ENCODE data around the gene LRRC58.

DNA sequence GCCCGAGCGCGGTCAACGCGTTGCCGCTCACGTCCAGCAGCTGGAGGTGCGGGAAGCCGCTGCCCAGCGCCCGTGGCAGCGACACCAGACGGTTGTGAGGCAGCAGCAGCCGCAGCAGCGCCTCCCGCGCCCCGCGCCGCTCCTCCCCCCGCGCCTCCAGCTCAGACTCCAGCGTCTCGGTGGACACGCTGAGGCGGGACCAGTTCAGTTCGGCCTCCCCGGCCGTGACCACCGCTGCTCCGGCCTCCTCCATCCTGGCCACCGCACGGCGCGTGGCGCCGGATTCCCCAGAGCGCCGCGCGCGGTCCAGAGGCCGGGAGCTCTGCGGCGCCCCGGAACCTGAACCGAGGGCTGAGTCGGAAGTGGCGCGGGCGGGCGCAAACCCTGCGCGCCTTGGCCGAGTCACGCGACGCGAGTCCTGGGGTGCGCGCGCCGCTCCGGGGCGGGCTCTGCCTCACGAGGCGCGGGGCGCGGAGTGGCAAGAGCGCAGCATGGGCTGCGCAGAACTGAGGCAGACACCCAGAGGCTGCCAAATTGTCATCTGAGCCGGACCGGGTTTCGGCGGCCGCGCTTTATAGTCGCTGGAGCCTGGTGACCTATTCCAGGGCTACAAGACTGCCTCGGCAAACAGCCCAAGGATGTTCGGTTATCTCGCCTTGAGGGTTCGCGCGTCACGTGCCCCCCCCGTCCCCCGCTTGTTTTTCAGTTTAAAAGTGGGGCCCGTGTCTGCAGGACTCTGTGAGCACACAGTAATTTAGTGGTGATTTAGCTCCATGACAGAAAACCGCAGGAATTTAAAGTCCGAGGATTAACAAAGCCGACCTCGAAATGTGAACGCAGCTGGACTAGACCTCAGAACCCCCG is at the start of gene LRRC58:
- TF ChIP-seq, protein P1, sequence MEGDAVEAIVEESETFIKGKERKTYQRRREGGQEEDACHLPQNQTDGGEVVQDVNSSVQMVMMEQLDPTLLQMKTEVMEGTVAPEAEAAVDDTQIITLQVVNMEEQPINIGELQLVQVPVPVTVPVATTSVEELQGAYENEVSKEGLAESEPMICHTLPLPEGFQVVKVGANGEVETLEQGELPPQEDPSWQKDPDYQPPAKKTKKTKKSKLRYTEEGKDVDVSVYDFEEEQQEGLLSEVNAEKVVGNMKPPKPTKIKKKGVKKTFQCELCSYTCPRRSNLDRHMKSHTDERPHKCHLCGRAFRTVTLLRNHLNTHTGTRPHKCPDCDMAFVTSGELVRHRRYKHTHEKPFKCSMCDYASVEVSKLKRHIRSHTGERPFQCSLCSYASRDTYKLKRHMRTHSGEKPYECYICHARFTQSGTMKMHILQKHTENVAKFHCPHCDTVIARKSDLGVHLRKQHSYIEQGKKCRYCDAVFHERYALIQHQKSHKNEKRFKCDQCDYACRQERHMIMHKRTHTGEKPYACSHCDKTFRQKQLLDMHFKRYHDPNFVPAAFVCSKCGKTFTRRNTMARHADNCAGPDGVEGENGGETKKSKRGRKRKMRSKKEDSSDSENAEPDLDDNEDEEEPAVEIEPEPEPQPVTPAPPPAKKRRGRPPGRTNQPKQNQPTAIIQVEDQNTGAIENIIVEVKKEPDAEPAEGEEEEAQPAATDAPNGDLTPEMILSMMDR (IDR thresholded peaks at IDR 0.05): peak in 2 of 4 experiments; percentile 23 to 29
- peak; percentile 82 to 83 for TF ChIP-seq POLR2A (IDR thresholded peaks at IDR 0.05)

Measured in sigmoid colon (tissue), 3 donors.